GM18511 (cell line): ENCODE measurements around the gene SLC30A3.

Experiments used
- ATAC-seq: cut with Tn5 transposase; IDR thresholded peaks from one replicate; pipeline ENCODE4 v1.9.1; 2021; ENCODE audit warnings: mild to moderate bottlenecking, moderate library complexity; ENCODE audit not compliant: unreplicated experiment

SLC30A3 gene

GRCh38 chr2:27236136-27236535, 26.7 kb downstream of the SLC30A3 start:
- ATAC-seq, result no peak

- no peak for ATAC-seq
Observed at GRCh38 chr2:27233341-27233740, 29.5 kb downstream of the SLC30A3 start.

- no peak for ATAC-seq
Observed at GRCh38 chr2:27231921-27232320, 30.9 kb downstream of the SLC30A3 start.

GRCh38 chr2:27227501-27227900, 35.3 kb downstream of the SLC30A3 start:
- no peak for ATAC-seq

- no peak for ATAC-seq
Observed at GRCh38 chr2:27225526-27225925, 37.3 kb downstream of the SLC30A3 start.

- no peak for ATAC-seq
Observed at GRCh38 chr2:27223416-27223815, 39.4 kb downstream of the SLC30A3 start.

GRCh38 chr2:27222407-27222806, 40.4 kb downstream of the SLC30A3 start:
- ATAC-seq, result no peak

- ATAC-seq, result no peak
Observed at GRCh38 chr2:27221166-27221565, 41.7 kb downstream of the SLC30A3 start.

GRCh38 chr2:27220091-27220490, 42.8 kb downstream of the SLC30A3 start:
- ATAC-seq, result no peak

- ATAC-seq, result no peak
Observed at GRCh38 chr2:27219091-27219490, 43.8 kb downstream of the SLC30A3 start.

- ATAC-seq, result no peak
Observed at GRCh38 chr2:27218614-27219013, 44.2 kb downstream of the SLC30A3 start.

GRCh38 chr2:27217173-27218121, 45.4 kb downstream of the SLC30A3 start, which contains the start of gene CAD:
TSS of gene CAD (plus strand) at chr2:27217369. CDS start at chr2:27217552, 183 bp downstream.
- peak; percentile 79 for ATAC-seq

GRCh38 chr2:27216416-27217137, 46.3 kb downstream of the SLC30A3 start:
- ATAC-seq, result no peak

- no peak for ATAC-seq
Observed at GRCh38 chr2:27214941-27215340, 47.9 kb downstream of the SLC30A3 start.

GRCh38 chr2:27212626-27213471, 50.0 kb downstream of the SLC30A3 start:
- peak; percentile 22 for ATAC-seq

GRCh38 chr2:27211943-27212625, 50.8 kb downstream of the SLC30A3 start, which contains the start of the genes ATRAID and SLC5A6:
TSS of gene ATRAID (plus strand) at chr2:27212041. CDS start at chr2:27212369, 328 bp downstream.
TSS of gene SLC5A6 (minus strand) at chr2:27212268. CDS start at chr2:27207650, 4,618 bp downstream.
- peak; percentile 86 for ATAC-seq

- peak; percentile 10 for ATAC-seq
Observed at GRCh38 chr2:27211241-27211942, 51.5 kb downstream of the SLC30A3 start.

- ATAC-seq, result no peak
Observed at GRCh38 chr2:27209621-27210401, 53.0 kb downstream of the SLC30A3 start.
